ENCODE results near the gene CLPX.

DNA sequence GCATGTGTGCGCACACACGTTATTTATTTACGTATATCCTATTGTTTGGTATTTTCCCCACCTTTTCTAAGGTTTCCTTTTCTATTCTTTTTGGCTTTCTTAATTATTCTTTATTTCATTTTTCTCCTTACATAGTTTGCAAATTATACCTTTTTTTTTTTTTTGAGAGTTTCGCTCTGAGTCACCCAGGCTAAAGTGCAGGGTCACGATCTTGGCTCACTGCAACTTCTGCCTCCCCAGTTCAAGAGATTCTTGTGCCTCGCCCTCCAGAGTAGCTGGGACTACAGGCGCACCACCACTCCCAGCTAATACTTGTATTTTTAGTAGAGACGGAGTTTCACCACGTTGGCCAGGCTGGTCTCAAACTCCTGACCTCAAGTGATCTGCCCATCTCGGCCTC is 46.2 kb upstream of the CLPX start:
- TF ChIP-seq EZH2 (IDR thresholded peaks at IDR 0.05; ENCODE audit: borderline replicate concordance), result no peak
- TF ChIP-seq, protein P1, sequence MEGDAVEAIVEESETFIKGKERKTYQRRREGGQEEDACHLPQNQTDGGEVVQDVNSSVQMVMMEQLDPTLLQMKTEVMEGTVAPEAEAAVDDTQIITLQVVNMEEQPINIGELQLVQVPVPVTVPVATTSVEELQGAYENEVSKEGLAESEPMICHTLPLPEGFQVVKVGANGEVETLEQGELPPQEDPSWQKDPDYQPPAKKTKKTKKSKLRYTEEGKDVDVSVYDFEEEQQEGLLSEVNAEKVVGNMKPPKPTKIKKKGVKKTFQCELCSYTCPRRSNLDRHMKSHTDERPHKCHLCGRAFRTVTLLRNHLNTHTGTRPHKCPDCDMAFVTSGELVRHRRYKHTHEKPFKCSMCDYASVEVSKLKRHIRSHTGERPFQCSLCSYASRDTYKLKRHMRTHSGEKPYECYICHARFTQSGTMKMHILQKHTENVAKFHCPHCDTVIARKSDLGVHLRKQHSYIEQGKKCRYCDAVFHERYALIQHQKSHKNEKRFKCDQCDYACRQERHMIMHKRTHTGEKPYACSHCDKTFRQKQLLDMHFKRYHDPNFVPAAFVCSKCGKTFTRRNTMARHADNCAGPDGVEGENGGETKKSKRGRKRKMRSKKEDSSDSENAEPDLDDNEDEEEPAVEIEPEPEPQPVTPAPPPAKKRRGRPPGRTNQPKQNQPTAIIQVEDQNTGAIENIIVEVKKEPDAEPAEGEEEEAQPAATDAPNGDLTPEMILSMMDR (IDR thresholded peaks at IDR 0.05; ENCODE audit: poor library complexity), result no peak
